ENCODE results near the gene NCKAP5L.

The NCKAP5L gene

DNA sequence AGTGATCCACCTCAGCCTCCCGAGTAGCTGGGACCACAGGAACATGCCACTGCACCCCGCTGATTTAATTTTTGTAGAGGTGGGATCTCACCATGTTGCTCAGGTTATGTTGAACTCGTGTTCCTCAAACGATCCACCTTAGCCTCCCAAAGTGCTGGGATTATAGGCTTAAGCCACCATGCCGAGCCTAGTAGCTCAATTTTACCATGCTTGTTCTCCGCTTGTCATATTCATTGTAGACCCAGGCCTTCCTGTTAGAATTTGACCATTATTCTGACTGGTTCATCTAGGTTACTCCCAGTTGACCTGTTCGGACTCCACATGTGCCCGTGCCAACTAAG lies 62.1 kb downstream of the NCKAP5L start:
- no peak for TF ChIP-seq EZH2phosphoT487 (conservative IDR thresholded peaks at IDR 0.05; ENCODE audit: low read length)
- TF ChIP-seq, protein P1, sequence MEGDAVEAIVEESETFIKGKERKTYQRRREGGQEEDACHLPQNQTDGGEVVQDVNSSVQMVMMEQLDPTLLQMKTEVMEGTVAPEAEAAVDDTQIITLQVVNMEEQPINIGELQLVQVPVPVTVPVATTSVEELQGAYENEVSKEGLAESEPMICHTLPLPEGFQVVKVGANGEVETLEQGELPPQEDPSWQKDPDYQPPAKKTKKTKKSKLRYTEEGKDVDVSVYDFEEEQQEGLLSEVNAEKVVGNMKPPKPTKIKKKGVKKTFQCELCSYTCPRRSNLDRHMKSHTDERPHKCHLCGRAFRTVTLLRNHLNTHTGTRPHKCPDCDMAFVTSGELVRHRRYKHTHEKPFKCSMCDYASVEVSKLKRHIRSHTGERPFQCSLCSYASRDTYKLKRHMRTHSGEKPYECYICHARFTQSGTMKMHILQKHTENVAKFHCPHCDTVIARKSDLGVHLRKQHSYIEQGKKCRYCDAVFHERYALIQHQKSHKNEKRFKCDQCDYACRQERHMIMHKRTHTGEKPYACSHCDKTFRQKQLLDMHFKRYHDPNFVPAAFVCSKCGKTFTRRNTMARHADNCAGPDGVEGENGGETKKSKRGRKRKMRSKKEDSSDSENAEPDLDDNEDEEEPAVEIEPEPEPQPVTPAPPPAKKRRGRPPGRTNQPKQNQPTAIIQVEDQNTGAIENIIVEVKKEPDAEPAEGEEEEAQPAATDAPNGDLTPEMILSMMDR (IDR thresholded peaks at IDR 0.05; ENCODE audit: insufficient read depth, low read length, poor library complexity, severe bottlenecking): no peak
- Histone ChIP-seq H3K79me2 (ENCODE audit: insufficient read depth, low read length) (no peaks in the 10 kb centered on the region), H3F3A (ENCODE audit: insufficient read depth) (peaks cover 7% of the 10 kb centered on the region; the same call in 1 of the 2 replicates)

DNA sequence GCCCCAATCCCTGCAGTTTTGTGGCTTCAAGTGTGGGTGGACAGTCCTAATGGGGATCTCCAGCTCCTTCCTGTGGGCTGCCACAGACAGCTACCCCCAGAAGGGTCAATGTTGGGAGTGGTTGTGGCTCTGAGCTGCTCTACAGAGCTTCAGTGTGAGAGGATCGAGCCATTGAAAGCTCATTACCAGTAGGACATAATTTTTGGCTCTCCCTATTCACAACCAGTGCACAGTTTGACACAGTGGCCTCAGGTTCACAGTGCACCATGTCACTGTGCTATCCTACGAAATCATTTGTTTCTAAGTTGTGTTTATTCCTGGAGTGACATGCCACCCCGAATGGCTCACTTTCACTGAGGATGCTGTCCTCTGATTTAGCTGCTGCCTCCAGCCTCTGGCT lies 64.1 kb downstream of the NCKAP5L start:
- Histone ChIP-seq H3K9me2 (replicated peaks; ENCODE audit: insufficient read depth, low read length) (no peaks in the 10 kb centered on the region), H2AFZ (ENCODE audit: low read depth, low read length, severe bottlenecking) (no peak overlapping the region), H3K4me2 (ENCODE audit: low read depth, low read length, poor library complexity, severe bottlenecking) (no peak overlapping the region), H3K36me3 (ENCODE audit: low read length) (peaks cover 20% of the 10 kb centered on the region), H3K79me2 (ENCODE audit: insufficient read depth, low read length) (no peaks in the 10 kb centered on the region), H3F3A (ENCODE audit: insufficient read depth) (peaks cover 7% of the 10 kb centered on the region; the same call in 1 of the 2 replicates), H4K20me1 (ENCODE audit: low read depth, low read length) (no peaks in the 10 kb centered on the region), H3K9ac (ENCODE audit: low read length) (no peak overlapping the region), H3K27ac (ENCODE audit: low read depth, low read length) (no peak overlapping the region), H3K4me3 (ENCODE audit: insufficient read depth, low read length, poor library complexity, severe bottlenecking) (no peak overlapping the region), H3K9me3 (ENCODE audit: insufficient read depth, low read length) (no peaks in the 10 kb centered on the region), H3K27me3 (ENCODE audit: low read length) (no peaks in the 10 kb centered on the region)
- TF ChIP-seq, protein P1 (IDR thresholded peaks at IDR 0.05; ENCODE audit: insufficient read depth, low read length, poor library complexity, severe bottlenecking): no peak
- TF ChIP-seq EZH2phosphoT487 (conservative IDR thresholded peaks at IDR 0.05; ENCODE audit: low read length): no peak

More for the DNA sequence above, 62.1 kb downstream of the NCKAP5L start:
- H3K4me2 ChIP-seq (ENCODE audit: low read depth, low read length, poor library complexity, severe bottlenecking): no peak overlapping the region
- H3K4me3 ChIP-seq (ENCODE audit: insufficient read depth, low read length, poor library complexity, severe bottlenecking): no peak overlapping the region
- H3K36me3 ChIP-seq (ENCODE audit: low read length): peaks cover 18% of the 10 kb centered on the region
- H3K27ac ChIP-seq (ENCODE audit: low read depth, low read length): no peak overlapping the region
- H3K9me2 ChIP-seq (replicated peaks; ENCODE audit: insufficient read depth, low read length): no peaks in the 10 kb centered on the region
- no peaks in the 10 kb centered on the region for H4K20me1 ChIP-seq (ENCODE audit: low read depth, low read length)
- H3K9me3 ChIP-seq (ENCODE audit: insufficient read depth, low read length): no peaks in the 10 kb centered on the region
- no peak overlapping the region for H2AFZ ChIP-seq (ENCODE audit: low read depth, low read length, severe bottlenecking)
- H3K9ac ChIP-seq (ENCODE audit: low read length): no peak overlapping the region
- no peaks in the 10 kb centered on the region for H3K27me3 ChIP-seq (ENCODE audit: low read length)

DNA sequence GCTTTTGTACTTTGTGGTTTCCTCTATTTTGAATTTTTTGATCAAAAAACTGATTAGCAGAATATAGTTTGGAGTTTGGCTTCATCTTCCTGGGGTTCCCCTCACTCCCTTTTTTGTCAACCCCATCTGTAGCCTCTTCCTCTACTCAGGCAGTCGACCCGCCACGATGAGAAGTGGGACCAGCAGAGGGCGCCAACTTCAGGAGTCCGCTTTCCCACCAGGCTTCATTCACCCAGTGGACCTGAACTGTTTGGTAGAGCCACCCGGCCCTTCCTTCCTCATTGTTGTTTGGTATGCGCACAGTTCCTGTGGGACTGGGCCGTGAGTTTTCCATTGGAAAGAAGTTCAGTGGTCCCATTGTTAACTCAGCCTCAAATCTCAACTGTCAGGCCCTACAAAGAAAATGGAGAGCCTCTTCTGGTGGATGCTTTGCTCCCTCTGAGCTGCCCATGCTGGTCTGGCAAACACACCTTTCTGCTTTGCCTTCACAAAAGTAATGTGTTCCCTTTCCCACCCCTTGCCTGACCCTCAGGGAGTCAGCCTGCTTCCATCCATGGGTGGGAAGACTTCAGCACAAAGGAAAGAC lies 65.1 kb downstream of the NCKAP5L start:
- H3K9me2 ChIP-seq (replicated peaks; ENCODE audit: insufficient read depth, low read length): no peaks in the 10 kb centered on the region
- no peak overlapping the region for H3K9ac ChIP-seq (ENCODE audit: low read length)
- H3F3A ChIP-seq (ENCODE audit: insufficient read depth): peaks cover 7% of the 10 kb centered on the region; the same call in 1 of the 2 replicates
- no peak overlapping the region for H3K4me3 ChIP-seq (ENCODE audit: insufficient read depth, low read length, poor library complexity, severe bottlenecking)
- H3K27me3 ChIP-seq (ENCODE audit: low read length): no peaks in the 10 kb centered on the region
- H3K4me2 ChIP-seq (ENCODE audit: low read depth, low read length, poor library complexity, severe bottlenecking): no peak overlapping the region
- H3K36me3 ChIP-seq (ENCODE audit: low read length): peaks cover 27% of the 10 kb centered on the region
- no peaks in the 10 kb centered on the region for H3K9me3 ChIP-seq (ENCODE audit: insufficient read depth, low read length)
- H2AFZ ChIP-seq (ENCODE audit: low read depth, low read length, severe bottlenecking): no peak overlapping the region
- no peaks in the 10 kb centered on the region for H3K79me2 ChIP-seq (ENCODE audit: insufficient read depth, low read length)
- H3K27ac ChIP-seq (ENCODE audit: low read depth, low read length): no peak overlapping the region
- H4K20me1 ChIP-seq (ENCODE audit: low read depth, low read length): no peaks in the 10 kb centered on the region
- TF ChIP-seq, protein P1 (IDR thresholded peaks at IDR 0.05; ENCODE audit: insufficient read depth, low read length, poor library complexity, severe bottlenecking): peak; percentile 89
- TF ChIP-seq EZH2phosphoT487 (conservative IDR thresholded peaks at IDR 0.05; ENCODE audit: low read length): no peak

Data from SU-DHL-6 (cell line).